Measurements from ENCODE around the gene PRKCZ.
A peak's percentile ranks its signal among the peaks of the same experiment; 100 is the strongest.

Gene PRKCZ

DNA sequence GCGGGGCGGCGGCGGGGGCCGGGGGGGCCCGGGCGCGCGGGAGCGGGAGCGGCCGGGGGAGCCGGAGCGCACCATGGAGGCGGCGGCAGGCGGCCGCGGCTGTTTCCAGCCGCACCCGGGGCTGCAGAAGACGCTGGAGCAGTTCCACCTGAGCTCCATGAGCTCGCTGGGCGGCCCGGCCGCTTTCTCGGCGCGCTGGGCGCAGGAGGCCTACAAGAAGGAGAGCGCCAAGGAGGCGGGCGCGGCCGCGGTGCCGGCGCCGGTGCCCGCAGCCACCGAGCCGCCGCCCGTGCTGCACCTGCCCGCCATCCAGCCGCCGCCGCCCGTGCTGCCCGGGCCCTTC is 178.5 kb downstream of the PRKCZ start:
- DNase-seq = no peak
- intact Hi-C loops (cut with DNase I; ENCODE audit: low total_unique reads) = no loop called here

DNA sequence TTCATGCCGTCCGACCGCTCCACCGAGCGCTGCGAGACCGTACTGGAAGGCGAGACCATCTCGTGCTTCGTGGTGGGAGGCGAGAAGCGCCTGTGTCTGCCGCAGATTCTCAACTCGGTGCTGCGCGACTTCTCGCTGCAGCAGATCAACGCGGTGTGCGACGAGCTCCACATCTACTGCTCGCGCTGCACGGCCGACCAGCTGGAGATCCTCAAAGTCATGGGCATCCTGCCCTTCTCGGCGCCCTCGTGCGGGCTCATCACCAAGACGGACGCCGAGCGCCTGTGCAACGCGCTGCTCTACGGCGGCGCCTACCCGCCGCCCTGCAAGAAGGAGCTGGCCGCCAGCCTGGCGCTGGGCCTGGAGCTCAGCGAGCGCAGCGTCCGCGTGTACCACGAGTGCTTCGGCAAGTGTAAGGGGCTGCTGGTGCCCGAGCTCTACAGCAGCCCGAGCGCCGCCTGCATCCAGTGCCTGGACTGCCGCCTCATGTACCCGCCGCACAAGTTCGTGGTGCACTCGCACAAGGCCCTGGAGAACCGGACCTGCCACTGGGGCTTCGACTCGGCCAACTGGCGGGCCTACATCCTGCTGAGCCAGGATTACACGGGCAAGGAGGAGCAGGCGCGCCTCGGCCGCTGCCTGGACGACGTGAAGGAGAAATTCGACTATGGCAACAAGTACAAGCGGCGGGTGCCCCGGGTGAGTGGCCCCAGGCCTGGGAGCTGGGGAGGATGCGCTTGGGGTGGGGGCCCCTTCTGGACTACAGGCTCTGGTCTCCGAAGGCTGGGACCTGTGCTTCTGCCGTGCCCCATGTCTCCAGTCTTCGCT is 179.0 kb downstream of the PRKCZ start:
- peaks cover 0 to 45% (median 29%) of the 10 kb centered on the region in 4 donors for H3K4me1 ChIP-seq
- TF ChIP-seq CTCF (IDR thresholded peaks at IDR 0.05) = peak in 1 of 2 experiments; percentile 7

More for the DNA sequence above, 178.5 kb downstream of the PRKCZ start:
- no peak for TF ChIP-seq CTCF (IDR thresholded peaks at IDR 0.05)
- Histone ChIP-seq H3K4me1 (peaks cover 0 to 39% (median 23%) of the 10 kb centered on the region in 4 donors), H3K9me3 (no peaks in the 10 kb centered on the region), H3K27ac (peak overlapping the region; percentile 90 to 94), H3K4me3 (peak overlapping the region; percentile 84 to 88), H3K36me3 (no peaks in the 10 kb centered on the region), H3K27me3 (no peaks in the 10 kb centered on the region)

GRCh38 chr1:2229911-2230731 is 179.9 kb downstream of the PRKCZ start:
- peak; percentile 65 to 87 for DNase-seq
- Histone ChIP-seq H3K27me3 (no peaks in the 10 kb centered on the region), H3K4me1 (peaks cover under 1 to 52% (median 36%) of the 10 kb centered on the region in 4 donors), H3K27ac (peak overlapping the region; percentile 90 to 94), H3K36me3 (no peaks in the 10 kb centered on the region), H3K4me3 (peak overlapping the region; percentile 84 to 88), H3K9me3 (no peaks in the 10 kb centered on the region)
- TF ChIP-seq CTCF (IDR thresholded peaks at IDR 0.05) = no peak
- intact Hi-C loops (cut with DNase I; ENCODE audit: low total_unique reads) = loop anchor here (5.0 kb wide), 2 partner anchors 33 to 82 kb away; no protein-coding TSS in a partner anchor

More for the DNA sequence above, 179.0 kb downstream of the PRKCZ start:
- peak overlapping the region; percentile 84 to 88 for H3K4me3 ChIP-seq
- peak; percentile 66 to 82 for DNase-seq
- H3K9me3 ChIP-seq = no peaks in the 10 kb centered on the region
- H3K36me3 ChIP-seq = no peaks in the 10 kb centered on the region
- intact Hi-C loops (cut with DNase I; ENCODE audit: low total_unique reads) = no loop called here
- no peaks in the 10 kb centered on the region for H3K27me3 ChIP-seq
- H3K27ac ChIP-seq = peak overlapping the region; percentile 90 to 94

DNA sequence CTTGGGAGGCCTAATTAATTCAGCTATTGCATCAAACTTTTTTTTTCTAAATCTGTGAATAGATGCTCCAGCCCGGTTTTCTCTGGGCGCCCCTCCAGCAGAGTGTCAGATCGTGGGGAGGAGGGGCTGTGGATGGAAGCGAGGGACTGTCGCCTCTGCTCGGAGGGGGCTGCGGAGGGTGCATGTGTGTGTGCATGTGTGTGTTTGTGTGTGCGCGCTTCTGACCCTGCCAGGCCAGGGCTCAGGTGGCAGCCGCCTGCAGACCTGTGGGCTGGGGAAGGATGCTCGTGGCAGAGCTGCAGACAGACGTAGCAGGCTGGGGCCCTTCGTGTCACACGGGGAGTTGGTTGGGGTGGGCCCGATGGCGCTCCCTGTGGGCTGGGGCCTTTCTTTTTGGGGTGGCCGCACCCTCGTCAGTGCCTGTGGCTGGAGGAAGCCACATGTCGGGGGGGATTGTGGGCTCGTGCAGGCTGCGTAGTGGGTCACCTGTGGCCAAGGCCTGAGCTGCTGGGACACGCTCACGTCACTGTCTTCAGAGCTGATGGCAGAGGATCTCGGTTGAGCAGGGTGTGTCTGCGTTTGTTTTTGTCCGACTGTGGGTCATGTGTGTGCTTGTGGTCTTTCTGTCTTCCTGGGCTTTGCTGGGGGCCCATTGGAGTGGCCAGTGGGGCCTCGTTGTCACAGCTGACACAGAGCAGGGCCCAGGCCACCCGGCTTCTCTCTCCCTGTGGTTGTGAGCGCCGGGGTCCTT is 180.7 kb downstream of the PRKCZ start:
- H3K27me3 ChIP-seq = no peaks in the 10 kb centered on the region
- peak; percentile 45 to 82 for DNase-seq
- no peaks in the 10 kb centered on the region for H3K36me3 ChIP-seq
- peaks cover 9 to 61% (median 44%) of the 10 kb centered on the region in 4 donors for H3K4me1 ChIP-seq
- no peaks in the 10 kb centered on the region for H3K9me3 ChIP-seq
- peak overlapping the region; percentile 90 to 94 for H3K27ac ChIP-seq
- intact Hi-C loops (cut with DNase I; ENCODE audit: low total_unique reads) = loop anchor here (5.0 kb wide), 2 partner anchors 34 to 81 kb away; no protein-coding TSS in a partner anchor
- H3K4me3 ChIP-seq = peak overlapping the region; percentile 84 to 88
- TF ChIP-seq CTCF (IDR thresholded peaks at IDR 0.05) = no peak
